Right lobe of liver (tissue), 6 donors: Measurements from ENCODE around the gene FLVCR2. TPM values are rescaled to one million over a fixed set of nuclear protein-coding genes. Genes with fewer than 3 reads are reported as not detected.

ENCODE experiments used
- ATAC-seq, 4 donors: fragments of 200-7000 bp; cut with Tn5 transposase; one replicate each; pipeline ENCODE4 v1.9.1; 2020; ENCODE audit warnings: mild to moderate bottlenecking in 4 of 4, moderate library complexity in 4 of 4
- DNase-seq, 3 donors: peaks; one replicate each; pipeline ENCODE4 v3.0.0-alpha.2; 2020
- H3K27ac ChIP-seq, 3 donors: fragments of 200-600 bp; one replicate each; pipeline ENCODE4 v1.8.0; 2022
- H3K27me3 ChIP-seq, 2 donors: fragments of 200-600 bp; one replicate each; pipeline ENCODE4 v1.8.0; 2022
- H3K36me3 ChIP-seq, 4 donors: fragments of 200-600 bp; sonication (generic) in 1 of 4; one replicate each; pipeline versions ENCODE4 v1.5.1 to v1.8.0; 2017 to 2022; ENCODE audit warnings: control low read depth in 1 of 4
- H3K4me1 ChIP-seq, 4 donors: fragments of 200-600 bp; sonication (generic) in 1 of 4; one replicate each; pipeline versions ENCODE4 v1.5.1 to v1.8.0; 2017 to 2022; ENCODE audit warnings: control low read depth in 1 of 4
- H3K4me3 ChIP-seq, 3 donors: fragments of 200-600 bp; one replicate each; pipeline ENCODE4 v1.8.0; 2022
- H3K9me3 ChIP-seq, 4 donors: fragments of 200-600 bp; sonication (generic) in 1 of 4; one replicate each; pipeline versions ENCODE4 v1.5.1 to v1.8.0; 2017 to 2022; ENCODE audit warnings: control low read depth in 1 of 4
- POLR2A ChIP-seq: fragments of 450-650 bp; IDR thresholded peaks from one replicate; pipeline ENCODE4 v1.6.1; 2017; ENCODE audit warnings: antibody characterized with exemption, mild to moderate bottlenecking
- WGBS: methylation state at CpG from one replicate; pipeline ENCODE4 v1.1.6; 2018; ENCODE audit warnings: low coverage, low lambda C conversion rate; ENCODE audit not compliant: insufficient coverage; ENCODE audit errors: missing lambda C conversion rate; 5-methylcytosine and 5-hydroxymethylcytosine counted together
- intact Hi-C, 2 donors: fragments of 100-400 bp; cut with DNase I; formaldehyde crosslinking; loops; one replicate each; pipeline versions ENCODE4 v1.11.2 to v1.14.1; 2022
- total RNA-seq, 6 experiments: library from RNA; depleted of rRNA in 2 of 6; stranded (reverse); fragments of >200 nt in 2 of 6; fragmentation: NEBNext Ultra II Directional in 3 of 6; extraction: Animal tissue kit (Norgen Biotek cat#: 25700) in 3 of 6; gene quantifications; one replicate each; pipeline versions ENCODE4 v1.1.0 to v1.2.4, GENCODE V29; 2016 to 2023
- TF ChIP-seq, protein P1 (sequence below), 4 donors: fragments of 200-600 bp in 3 of 4; fragments of 450-650 bp in 1 of 4; IDR thresholded peaks; one replicate each; pipeline versions ENCODE4 v1.5.1 to v1.8.0; 2016 to 2022; ENCODE audit warnings: antibody characterized with exemption in 4 of 4, mild to moderate bottlenecking in 2 of 4
- donor health status: DM: no; HTN: yes; CAD: no.
- donor health status: DM: no; HTN: no; CAD: no.
- donor health status: DM: no; HTN: no; CAD: no.
- donor health status: DM: no; HTN: yes; CAD: no.
- donor health status: DM: no; HTN: yes; CAD: no.

FLVCR2 gene
- total RNA-seq, 6 experiments from 2014 or later, result 17.0 to 42.8 (median 27.8) TPM

DNA sequence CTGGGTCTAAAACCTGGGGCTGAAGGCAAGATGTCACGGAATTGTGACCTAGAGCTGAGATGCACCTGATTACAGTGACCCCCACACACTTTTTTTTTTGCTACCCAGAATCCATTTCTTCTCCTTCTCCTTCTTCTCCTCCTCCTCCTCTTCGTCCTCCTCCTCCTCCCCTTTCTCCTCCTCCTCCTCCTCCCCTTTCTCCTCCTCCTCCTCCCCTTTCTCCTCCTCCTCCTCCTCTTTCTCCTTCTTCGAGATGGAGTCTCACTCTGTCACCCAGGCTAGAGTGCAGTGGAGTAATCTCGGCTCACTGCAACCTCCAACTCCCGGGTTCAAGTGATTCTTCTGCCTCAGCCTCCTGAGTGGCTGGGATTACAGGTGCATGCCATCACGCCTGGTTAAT lies 19.4 kb upstream of the FLVCR2 start:
- intact Hi-C loops, result no loop called here
- TF ChIP-seq, protein P1, sequence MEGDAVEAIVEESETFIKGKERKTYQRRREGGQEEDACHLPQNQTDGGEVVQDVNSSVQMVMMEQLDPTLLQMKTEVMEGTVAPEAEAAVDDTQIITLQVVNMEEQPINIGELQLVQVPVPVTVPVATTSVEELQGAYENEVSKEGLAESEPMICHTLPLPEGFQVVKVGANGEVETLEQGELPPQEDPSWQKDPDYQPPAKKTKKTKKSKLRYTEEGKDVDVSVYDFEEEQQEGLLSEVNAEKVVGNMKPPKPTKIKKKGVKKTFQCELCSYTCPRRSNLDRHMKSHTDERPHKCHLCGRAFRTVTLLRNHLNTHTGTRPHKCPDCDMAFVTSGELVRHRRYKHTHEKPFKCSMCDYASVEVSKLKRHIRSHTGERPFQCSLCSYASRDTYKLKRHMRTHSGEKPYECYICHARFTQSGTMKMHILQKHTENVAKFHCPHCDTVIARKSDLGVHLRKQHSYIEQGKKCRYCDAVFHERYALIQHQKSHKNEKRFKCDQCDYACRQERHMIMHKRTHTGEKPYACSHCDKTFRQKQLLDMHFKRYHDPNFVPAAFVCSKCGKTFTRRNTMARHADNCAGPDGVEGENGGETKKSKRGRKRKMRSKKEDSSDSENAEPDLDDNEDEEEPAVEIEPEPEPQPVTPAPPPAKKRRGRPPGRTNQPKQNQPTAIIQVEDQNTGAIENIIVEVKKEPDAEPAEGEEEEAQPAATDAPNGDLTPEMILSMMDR (IDR thresholded peaks at IDR 0.05), result no peak
- TF ChIP-seq POLR2A, result no peak
- DNase-seq, result no peak
- Histone ChIP-seq H3K36me3 (no peaks in the 10 kb centered on the region), H3K27me3 (no peaks in the 10 kb centered on the region), H3K27ac (no peak overlapping the region), H3K4me1 (peaks cover 0 to 9% (median 3%) of the 10 kb centered on the region in 4 donors), H3K9me3 (no peaks in the 10 kb centered on the region), H3K4me3 (no peak overlapping the region)
- no peak for ATAC-seq
- 77% methylated on average over 4 of the region's 6 CpGs for WGBS

DNA sequence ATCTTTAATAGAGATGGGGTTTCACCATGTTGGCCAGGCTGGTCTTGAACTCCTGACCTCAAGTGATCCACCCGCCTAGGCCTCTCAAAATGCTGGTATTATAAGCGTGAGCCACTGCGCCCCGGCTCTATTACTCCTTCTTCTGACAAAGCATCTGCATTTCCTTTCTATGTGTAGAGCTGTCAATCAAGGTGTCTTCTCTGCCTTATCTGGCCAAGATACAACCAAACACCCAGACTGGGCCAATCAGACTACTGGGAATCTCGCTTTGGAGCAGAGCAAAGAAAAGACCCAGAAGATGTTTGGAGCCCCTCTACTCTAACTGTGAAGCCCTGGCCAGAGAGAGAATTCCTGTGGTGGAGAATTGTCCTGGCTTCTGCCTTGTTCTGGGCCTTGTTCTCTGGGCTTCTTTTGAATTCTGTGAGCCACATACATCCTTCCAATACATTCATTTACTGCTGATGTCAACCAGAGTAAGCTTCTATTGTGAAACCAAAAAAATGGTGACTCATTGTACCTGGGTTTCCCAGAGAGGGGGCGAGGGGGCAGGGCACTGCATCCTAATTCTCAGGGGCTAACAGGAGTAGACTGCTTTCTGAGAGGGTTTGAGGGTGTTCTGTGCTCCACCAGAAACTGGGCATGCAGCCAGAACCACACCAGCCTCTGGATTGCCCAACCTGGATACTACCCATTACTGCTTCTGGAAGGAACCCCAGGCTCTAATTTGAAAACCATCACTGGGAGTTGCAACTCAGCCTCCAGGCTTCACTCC lies 18.8 kb upstream of the FLVCR2 start:
- TF ChIP-seq POLR2A, result no peak
- TF ChIP-seq, protein P1 (IDR thresholded peaks at IDR 0.05), result no peak
- peak in 2 of 3 donors; percentile 56 to 62 for DNase-seq
- Histone ChIP-seq H3K27ac (no peak overlapping the region), H3K4me3 (no peak overlapping the region), H3K36me3 (no peaks in the 10 kb centered on the region), H3K27me3 (no peaks in the 10 kb centered on the region), H3K4me1 (peaks cover 0 to 9% (median 3%) of the 10 kb centered on the region in 4 donors), H3K9me3 (no peaks in the 10 kb centered on the region)
- intact Hi-C loops, result no loop called here
- ATAC-seq, result peak; percentile 39 to 63 (median 54)
- WGBS, result 89% methylated on average over 4 of the region's 6 CpGs

DNA sequence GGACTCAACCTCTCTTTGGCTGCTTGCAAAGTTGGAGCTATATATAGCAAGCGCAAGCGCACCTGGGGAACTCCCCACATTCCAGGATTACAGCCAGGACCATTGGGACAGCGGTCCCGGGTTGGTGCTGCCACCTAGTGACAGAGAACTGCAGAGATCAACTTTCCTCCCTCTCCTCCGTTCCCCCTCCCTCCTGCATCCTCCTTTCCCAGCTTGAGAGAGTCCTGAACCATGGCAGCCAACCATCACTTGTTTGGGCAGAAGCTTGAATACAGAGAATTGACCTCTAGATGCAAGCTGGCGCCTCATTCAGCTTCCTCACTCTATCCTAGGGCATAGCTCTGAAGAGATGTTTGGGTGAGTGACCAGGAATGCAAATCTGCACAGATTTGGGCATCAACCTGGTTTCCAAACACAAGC lies 17.4 kb upstream of the FLVCR2 start:
- Histone ChIP-seq H3K27me3 (no peaks in the 10 kb centered on the region), H3K27ac (no peak overlapping the region), H3K9me3 (no peaks in the 10 kb centered on the region), H3K4me3 (no peak overlapping the region), H3K36me3 (no peaks in the 10 kb centered on the region), H3K4me1 (peaks cover 0 to 9% (median 3%) of the 10 kb centered on the region in 4 donors)
- TF ChIP-seq, protein P1 (IDR thresholded peaks at IDR 0.05), result peak; percentile 87 to 94 (median 93)
- no peak for TF ChIP-seq POLR2A
- WGBS, result 2% methylated on average over 6 of the region's 6 CpGs
- peak; percentile 82 to 86 (median 82) for DNase-seq
- peak; percentile 97 to 99 (median 98) for ATAC-seq
- intact Hi-C loops, result no loop called here

DNA sequence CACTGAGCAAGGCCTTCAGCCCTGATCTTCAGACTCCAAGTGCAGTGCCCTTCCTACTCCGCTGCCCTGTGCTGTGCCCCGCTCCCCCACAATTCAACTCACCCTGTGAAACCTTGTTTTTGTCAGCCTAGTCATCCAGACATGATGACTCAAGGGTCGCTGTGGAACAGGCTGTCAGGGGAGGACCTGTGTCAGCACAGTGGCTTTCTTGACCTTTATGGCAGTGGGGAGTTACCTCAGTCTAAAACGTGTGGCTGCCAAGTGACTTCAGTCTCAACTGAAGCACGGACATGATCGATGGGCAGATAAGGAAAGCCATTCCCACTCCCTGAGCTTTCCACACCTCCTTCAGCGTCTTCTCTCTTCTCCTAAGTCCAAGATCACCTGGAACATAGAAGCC lies 16.3 kb upstream of the FLVCR2 start:
- DNase-seq, result no peak
- no peak for TF ChIP-seq POLR2A
- TF ChIP-seq, protein P1 (IDR thresholded peaks at IDR 0.05), result no peak
- intact Hi-C loops, result no loop called here

More for the DNA sequence above, 16.3 kb upstream of the FLVCR2 start:
- H3K4me1 ChIP-seq, result peaks cover 0 to 9% (median 3%) of the 10 kb centered on the region in 4 donors
- H3K9me3 ChIP-seq, result no peaks in the 10 kb centered on the region
- no peaks in the 10 kb centered on the region for H3K27me3 ChIP-seq
- H3K36me3 ChIP-seq, result no peaks in the 10 kb centered on the region
- ATAC-seq, result no peak
- H3K27ac ChIP-seq, result no peak overlapping the region
- no peak overlapping the region for H3K4me3 ChIP-seq
- 41% methylated on average over 7 of the region's 7 CpGs for WGBS
